Osteocyte (in vitro differentiated cells): ENCODE measurements around the gene SMC1B. TPM values are rescaled to one million over a fixed set of nuclear protein-coding genes. Genes with fewer than 3 reads are reported as not detected.
"Not testable (repeated sequence)": the region's sequence is repeated elsewhere in the genome, so short reads cannot be mapped to it uniquely, and the experiment has no call there.

Source experiments
- DNase-seq: peaks from one replicate; pipeline ENCODE4 v3.0.0; 2021; ENCODE audit warnings: mixed read lengths; ENCODE audit not compliant: unreplicated experiment; ENCODE audit errors: extremely low spot score
- H3K27ac Mint-ChIP-seq: one replicate; pipeline ENCODE4 v1.8.0; 2021; ENCODE audit warnings: mild to moderate bottlenecking, mixed read lengths; ENCODE audit not compliant: unreplicated experiment
- H3K27me3 Mint-ChIP-seq: one replicate; pipeline ENCODE4 v1.8.0; 2021; ENCODE audit warnings: mixed read lengths; ENCODE audit not compliant: unreplicated experiment
- H3K36me3 Mint-ChIP-seq: one replicate; pipeline ENCODE4 v1.8.0; 2021; ENCODE audit warnings: mixed read lengths; ENCODE audit not compliant: unreplicated experiment
- H3K4me1 Mint-ChIP-seq: one replicate; pipeline ENCODE4 v1.8.0; 2021; ENCODE audit warnings: mixed read lengths; ENCODE audit not compliant: unreplicated experiment
- H3K4me3 Mint-ChIP-seq: one replicate; pipeline ENCODE4 v1.8.0; 2021; ENCODE audit warnings: mild to moderate bottlenecking, moderate library complexity, mixed read lengths; ENCODE audit not compliant: unreplicated experiment
- H3K9me3 Mint-ChIP-seq: one replicate; pipeline ENCODE4 v1.8.0; 2021; ENCODE audit warnings: mixed read lengths; ENCODE audit not compliant: unreplicated experiment
- total RNA-seq: library from RNA; stranded (reverse); gene quantifications from 2 replicates; pipeline ENCODE4 v1.2.1, GENCODE V29; 2021
- TF ChIP-seq, protein P1 (sequence below): fragments of 200-600 bp; sonication (generic); IDR thresholded peaks from 2 replicates; pipeline ENCODE4 v1.5.0; 2021; ENCODE audit warnings: antibody characterized with exemption, mild to moderate bottlenecking, moderate library complexity

The SMC1B gene
- total RNA-seq, 1 donor from 2014 or later: not detected

DNA sequence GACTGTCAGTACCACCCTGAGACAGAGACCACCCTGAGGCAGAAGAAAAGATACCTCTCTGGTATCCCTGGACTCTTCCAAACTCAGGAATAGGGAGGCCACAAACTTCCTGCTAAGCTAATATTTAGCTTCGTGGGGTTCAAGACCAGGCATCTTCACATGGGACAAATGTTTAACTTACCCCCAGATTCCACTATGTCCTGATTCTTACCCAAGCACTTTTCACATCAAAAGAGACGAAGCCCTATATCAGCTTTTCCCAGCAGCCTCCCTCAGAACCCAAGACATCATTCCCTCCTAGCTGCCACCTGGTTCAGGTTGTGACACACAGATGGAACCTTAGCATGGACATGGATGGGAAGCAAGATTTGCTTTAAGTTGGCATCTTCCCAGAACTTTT is 32.1 kb downstream of the SMC1B start:
- H3K27me3 Mint-ChIP-seq: peaks cover 55% of the 10 kb centered on the region
- no peaks in the 10 kb centered on the region for H3K36me3 Mint-ChIP-seq
- H3K9me3 Mint-ChIP-seq: no peaks in the 10 kb centered on the region
- H3K4me1 Mint-ChIP-seq: no peaks in the 10 kb centered on the region
- H3K4me3 Mint-ChIP-seq: no peak overlapping the region
- TF ChIP-seq, protein P1, sequence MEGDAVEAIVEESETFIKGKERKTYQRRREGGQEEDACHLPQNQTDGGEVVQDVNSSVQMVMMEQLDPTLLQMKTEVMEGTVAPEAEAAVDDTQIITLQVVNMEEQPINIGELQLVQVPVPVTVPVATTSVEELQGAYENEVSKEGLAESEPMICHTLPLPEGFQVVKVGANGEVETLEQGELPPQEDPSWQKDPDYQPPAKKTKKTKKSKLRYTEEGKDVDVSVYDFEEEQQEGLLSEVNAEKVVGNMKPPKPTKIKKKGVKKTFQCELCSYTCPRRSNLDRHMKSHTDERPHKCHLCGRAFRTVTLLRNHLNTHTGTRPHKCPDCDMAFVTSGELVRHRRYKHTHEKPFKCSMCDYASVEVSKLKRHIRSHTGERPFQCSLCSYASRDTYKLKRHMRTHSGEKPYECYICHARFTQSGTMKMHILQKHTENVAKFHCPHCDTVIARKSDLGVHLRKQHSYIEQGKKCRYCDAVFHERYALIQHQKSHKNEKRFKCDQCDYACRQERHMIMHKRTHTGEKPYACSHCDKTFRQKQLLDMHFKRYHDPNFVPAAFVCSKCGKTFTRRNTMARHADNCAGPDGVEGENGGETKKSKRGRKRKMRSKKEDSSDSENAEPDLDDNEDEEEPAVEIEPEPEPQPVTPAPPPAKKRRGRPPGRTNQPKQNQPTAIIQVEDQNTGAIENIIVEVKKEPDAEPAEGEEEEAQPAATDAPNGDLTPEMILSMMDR: no peak
- no peak for DNase-seq
- H3K27ac Mint-ChIP-seq: no peak overlapping the region

DNA sequence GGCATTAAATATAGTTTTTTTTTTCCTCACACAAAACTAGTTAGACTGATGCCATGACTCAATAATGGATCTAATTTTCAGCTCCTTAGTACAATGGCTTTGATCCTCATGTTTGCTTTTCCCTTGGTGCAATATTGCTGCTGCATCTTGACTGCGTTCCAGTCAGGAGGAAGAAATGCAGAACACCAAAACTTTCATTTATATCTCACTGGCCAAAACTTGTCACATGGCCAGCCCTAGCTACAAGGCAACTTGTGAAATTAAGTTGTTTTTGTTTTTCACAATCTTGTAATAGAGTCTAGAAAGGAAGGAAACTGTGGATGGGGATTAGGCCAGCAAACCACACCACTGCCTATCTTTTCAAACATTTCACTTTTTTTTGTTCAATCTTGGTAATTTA is 36.7 kb downstream of the SMC1B start:
- Mint-ChIP-seq H3K9me3 (peaks cover 7% of the 10 kb centered on the region), H3K36me3 (no peaks in the 10 kb centered on the region), H3K27me3 (peaks cover 54% of the 10 kb centered on the region), H3K4me1 (no peaks in the 10 kb centered on the region), H3K27ac (no peak overlapping the region), H3K4me3 (no peak overlapping the region)
- TF ChIP-seq, protein P1: no peak
- no peak for DNase-seq

DNA sequence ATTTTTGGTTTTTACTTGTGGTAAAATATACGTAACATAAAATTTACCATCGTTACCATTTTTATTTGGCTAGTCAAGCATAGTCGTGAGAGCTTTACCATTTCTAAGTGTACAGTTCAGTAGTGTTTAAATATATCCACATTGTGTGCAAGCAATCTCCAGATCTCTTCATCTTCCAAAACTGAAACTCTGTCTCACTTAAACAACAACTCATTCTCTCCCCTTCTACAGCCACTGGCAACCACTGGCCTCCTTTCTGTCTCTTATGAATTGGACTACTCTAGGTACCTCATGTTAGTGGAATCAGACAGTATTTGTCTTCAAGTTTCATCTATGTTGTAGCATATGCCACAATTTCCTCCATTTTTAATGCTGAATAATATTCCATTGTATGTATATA is 37.4 kb downstream of the SMC1B start:
- no peak overlapping the region for H3K27ac Mint-ChIP-seq

DNA sequence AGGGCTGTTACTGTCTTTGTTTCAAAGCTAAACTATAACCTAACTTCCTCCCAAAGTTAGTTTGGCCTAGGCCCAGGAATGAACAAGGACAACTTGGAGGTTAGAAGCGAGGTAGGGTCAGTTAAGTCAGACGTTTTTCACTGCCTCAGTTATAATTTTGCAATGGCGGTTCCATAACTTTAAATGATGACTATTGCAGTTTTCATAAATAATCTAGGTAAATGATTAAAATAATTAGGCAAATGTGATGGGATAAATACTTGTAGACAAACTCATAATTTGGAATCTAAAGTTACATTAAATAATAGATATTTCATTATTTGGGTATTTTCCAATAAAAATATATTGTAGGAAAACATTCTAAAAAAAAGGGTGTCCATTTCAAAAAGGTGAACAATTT is 39.8 kb downstream of the SMC1B start:
- not testable (repeated sequence) for H3K36me3 Mint-ChIP-seq, H3K4me3 Mint-ChIP-seq, DNase-seq, H3K4me1 Mint-ChIP-seq, H3K9me3 Mint-ChIP-seq, H3K27ac Mint-ChIP-seq
- H3K27me3 Mint-ChIP-seq: peaks cover 46% of the 10 kb centered on the region

More for the DNA sequence above, 37.4 kb downstream of the SMC1B start:
- Mint-ChIP-seq H3K9me3 (peaks cover 7% of the 10 kb centered on the region), H3K36me3 (no peaks in the 10 kb centered on the region), H3K4me1 (no peaks in the 10 kb centered on the region), H3K27me3 (peaks cover 58% of the 10 kb centered on the region), H3K4me3 (no peak overlapping the region)
- no peak for DNase-seq
- TF ChIP-seq, protein P1: no peak

DNA sequence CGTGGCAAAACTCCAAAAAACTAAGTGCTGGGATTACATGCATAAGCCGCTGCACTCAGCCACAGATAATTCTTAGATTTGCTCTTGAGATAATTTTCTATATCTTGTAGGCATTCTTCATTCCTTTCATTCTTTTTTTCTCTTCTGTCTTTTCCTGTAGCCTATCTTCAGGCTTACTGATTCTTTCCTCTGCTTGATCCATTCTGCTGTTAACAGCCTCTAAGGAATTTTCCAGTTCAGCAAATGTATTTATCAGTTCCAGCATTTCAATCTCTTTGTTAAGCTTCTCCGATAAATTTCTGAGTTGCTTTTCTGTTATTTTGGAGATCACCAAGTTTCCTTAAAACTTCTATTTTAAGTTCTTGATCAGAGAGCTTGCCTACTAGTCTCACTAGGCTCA is 46.7 kb downstream of the SMC1B start:
- Mint-ChIP-seq H3K4me1 (no peaks in the 10 kb centered on the region), H3K4me3 (no peak overlapping the region), H3K9me3 (peaks cover 8% of the 10 kb centered on the region), H3K27ac (no peak overlapping the region), H3K36me3 (peaks cover 6% of the 10 kb centered on the region), H3K27me3 (peaks cover 46% of the 10 kb centered on the region)
- DNase-seq: no peak
- TF ChIP-seq, protein P1: no peak

DNA sequence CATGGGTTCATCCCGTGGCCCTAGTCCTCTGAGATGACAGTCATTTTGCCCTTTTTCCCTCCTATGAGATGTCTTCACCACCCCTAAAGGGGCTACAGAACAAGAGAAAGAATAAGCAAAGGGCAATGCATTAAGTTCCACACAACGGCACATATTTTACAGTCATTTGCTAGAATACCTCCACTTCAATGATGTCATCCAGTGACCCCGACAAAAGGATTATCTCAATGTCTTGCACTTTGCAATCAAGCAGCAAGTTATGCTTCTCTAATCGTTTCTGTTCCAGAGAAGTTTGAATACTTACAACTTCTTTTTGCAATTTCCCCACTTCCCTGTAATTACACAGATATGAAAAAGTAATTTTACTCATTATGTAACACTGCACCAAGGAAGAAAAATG is 53.8 kb downstream of the SMC1B start:
- H3K27me3 Mint-ChIP-seq: peaks cover 48% of the 10 kb centered on the region
- H3K27ac Mint-ChIP-seq: no peak overlapping the region
- TF ChIP-seq, protein P1: no peak
- H3K4me1 Mint-ChIP-seq: no peaks in the 10 kb centered on the region
- no peaks in the 10 kb centered on the region for H3K36me3 Mint-ChIP-seq
- no peak for DNase-seq
- H3K4me3 Mint-ChIP-seq: no peak overlapping the region
- no peaks in the 10 kb centered on the region for H3K9me3 Mint-ChIP-seq
